Measurements from ENCODE around the gene CYLD. TPM values are rescaled to one million over a fixed set of nuclear protein-coding genes. Genes with fewer than 3 reads are reported as not detected.
A peak's percentile ranks its signal among the peaks of the same experiment; 100 is the strongest.

The CYLD gene
- total and polyA plus RNA-seq, 10 of the 15 experiments (the other 5 are each of a cell fraction or from before 2014, with no cell fraction given), result 19.2 to 106 (median 46.1) TPM

- TF ChIP-seq ZNF24 (IDR thresholded peaks at IDR 0.05) (no peak), EED (IDR thresholded peaks at IDR 0.05; ENCODE audit: low read depth) (peak; percentile 96), TCF3 (IDR thresholded peaks at IDR 0.05; ENCODE audit: borderline replicate concordance, insufficient read depth, low read depth, low read length) (no peak), MEF2B (IDR thresholded peaks at IDR 0.05; ENCODE audit: partially characterized antibody, poor library complexity, severe bottlenecking) (peak; percentile 81), CEBPB (IDR thresholded peaks at IDR 0.05; ENCODE audit: borderline replicate concordance in 1 of 2, low read depth in 2 of 2, low read length in 2 of 2) (no peak), IRF4 (IDR thresholded peaks at IDR 0.05; ENCODE audit: low read depth, low read length) (peak; percentile 89), POU2F2 (IDR thresholded peaks at IDR 0.05; ENCODE audit: borderline replicate concordance, low read depth, low read length) (peak; percentile 71; the same call in 2 of the 3 replicates), RFX5 (IDR thresholded peaks at IDR 0.05; ENCODE audit: low read depth, low read length) (no peak), ZBTB33 (IDR thresholded peaks at IDR 0.05) (no peak), TARDBP (IDR thresholded peaks at IDR 0.05; ENCODE audit: borderline replicate concordance) (no peak), DPF2 (IDR thresholded peaks at IDR 0.05) (peak; percentile 91; the same call in 1 of the 2 replicates), POLR2AphosphoS5 (IDR thresholded peaks at IDR 0.05; ENCODE audit: low read length) (no peak), PBX3 (IDR thresholded peaks at IDR 0.05; ENCODE audit: insufficient replicate concordance, low read depth, low read length) (no peak), HDAC2 (IDR thresholded peaks at IDR 0.05) (no peak), HCFC1 (IDR thresholded peaks at IDR 0.05; ENCODE audit: low read length) (no peak), RELA (IDR thresholded peaks at IDR 0.05; ENCODE audit: borderline replicate concordance, partially characterized antibody) (no peak), PKNOX1 (IDR thresholded peaks at IDR 0.05) (no peak; the same call in 1 of the 2 replicates), FOXK2 (IDR thresholded peaks at IDR 0.05) (no peak), SRF (IDR thresholded peaks at IDR 0.05; ENCODE audit: low read depth in 2 of 2, low read length in 2 of 2) (no peak), RUNX3 (IDR thresholded peaks at IDR 0.05; ENCODE audit: low read length) (peak; percentile 68), NKRF (conservative IDR thresholded peaks at IDR 0.05) (no peak), NR2C1 (IDR thresholded peaks at IDR 0.05) (peak; percentile 60; the same call in 1 of the 2 replicates), BCLAF1 (IDR thresholded peaks at IDR 0.05) (no peak), MTA2 (IDR thresholded peaks at IDR 0.05; ENCODE audit: low read depth) (peak; percentile 89)
These were observed 6.2 kb upstream of the CYLD start (continued) for GRCh38 chr16:50735629-50736122.
